HG02610 (cell line): ENCODE data around the gene ADGRB2.

Experiments
- ATAC-seq: cut with Tn5 transposase; IDR thresholded peaks from one replicate; pipeline ENCODE4 v1.9.1; 2021; ENCODE audit warnings: mild to moderate bottlenecking, moderate library complexity; ENCODE audit not compliant: unreplicated experiment

ADGRB2 gene

GRCh38 chr1:31795801-31796621 is 31.9 kb upstream of the ADGRB2 start:
- no peak for ATAC-seq

GRCh38 chr1:31795096-31795675 is 31.0 kb upstream of the ADGRB2 start:
- ATAC-seq = no peak

- no peak for ATAC-seq
These were observed 29.6 kb upstream of the ADGRB2 start for GRCh38 chr1:31793586-31794285.

GRCh38 chr1:31793086-31793485 is 28.9 kb upstream of the ADGRB2 start:
- ATAC-seq = no peak

- no peak for ATAC-seq
These were observed 28.4 kb upstream of the ADGRB2 start for GRCh38 chr1:31792541-31792940.

GRCh38 chr1:31792116-31792515 is 28.0 kb upstream of the ADGRB2 start:
- ATAC-seq = no peak

GRCh38 chr1:31791131-31791858 is 27.2 kb upstream of the ADGRB2 start:
- ATAC-seq = no peak

- no peak for ATAC-seq
These were observed 26.5 kb upstream of the ADGRB2 start for GRCh38 chr1:31790641-31791091.

GRCh38 chr1:31790140-31790539 is 26.0 kb upstream of the ADGRB2 start:
- ATAC-seq = no peak

- no peak for ATAC-seq
These were observed 25.3 kb upstream of the ADGRB2 start for GRCh38 chr1:31789259-31790065.

GRCh38 chr1:31788825-31789256 is 24.7 kb upstream of the ADGRB2 start:
- ATAC-seq = no peak

- peak; percentile 76 for ATAC-seq
These were observed 24.1 kb upstream of the ADGRB2 start for GRCh38 chr1:31788138-31788824.

- ATAC-seq = no peak
These were observed 23.6 kb upstream of the ADGRB2 start for GRCh38 chr1:31787786-31788137.

- ATAC-seq = no peak
These were observed 23.1 kb upstream of the ADGRB2 start for GRCh38 chr1:31787261-31787660.

- ATAC-seq = no peak
These were observed 22.4 kb upstream of the ADGRB2 start for GRCh38 chr1:31786366-31787060.

GRCh38 chr1:31785947-31786290 is 21.8 kb upstream of the ADGRB2 start:
- ATAC-seq = no peak

GRCh38 chr1:31785020-31785946 is 21.1 kb upstream of the ADGRB2 start:
- ATAC-seq = no peak

- no peak for ATAC-seq
These were observed 20.3 kb upstream of the ADGRB2 start for GRCh38 chr1:31784356-31785019.
